ENCODE measurements around the gene RIMS1. TPM values are rescaled to one million over a fixed set of nuclear protein-coding genes. Genes with fewer than 3 reads are reported as not detected.

RIMS1 gene
- total and polyA plus RNA-seq, 9 of the 15 experiments (the other 6 are each of a cell fraction or from before 2014, with no cell fraction given) = not detected

- TF ChIP-seq ZNF197 (CRISPR knock-in tag; IDR thresholded peaks at IDR 0.05; ENCODE audit: low read depth) = no peak
- no peak for TF ChIP-seq ZBTB1 (CRISPR knock-in tag; IDR thresholded peaks at IDR 0.05; ENCODE audit: borderline replicate concordance, low read depth)
- no peak for TF ChIP-seq E4F1 (CRISPR knock-in tag; IDR thresholded peaks at IDR 0.05; ENCODE audit: borderline replicate concordance)
- TF ChIP-seq ZNF512 (tag; IDR thresholded peaks at IDR 0.05) = no peak
- no peak for TF ChIP-seq ZC3H11A (IDR thresholded peaks at IDR 0.05; ENCODE audit: low read depth, low read length)
- TF ChIP-seq ZNF232 (CRISPR knock-in tag; IDR thresholded peaks at IDR 0.05) = no peak
These were observed 375.9 kb downstream of the RIMS1 start (continued) for GRCh38 chr6:72262254-72262653.

GRCh38 chr6:72267470-72267869, 381.1 kb downstream of the RIMS1 start:
- Histone ChIP-seq H3K27ac (ENCODE audit: extremely low read depth, low read depth, low read length) (no peak overlapping the region), H3K36me3 (ENCODE audit: control insufficient read depth, insufficient read depth, low read length) (no peaks in the 10 kb centered on the region), H3K27me3 (ENCODE audit: control insufficient read depth in 2 of 2, insufficient read depth in 2 of 2, low read length in 2 of 2) (no peaks in the 10 kb centered on the region), H3K9me3 (replicated peaks; ENCODE audit: control insufficient read depth, insufficient read depth, low read depth, low read length) (no peaks in the 10 kb centered on the region), H3K4me3 (no peak overlapping the region), H3K4me1 (replicated peaks in 1 of 2; ENCODE audit: control insufficient read depth in 2 of 2, insufficient read depth in 2 of 2, low read length in 2 of 2) (no peaks in the 10 kb centered on the region), H2AFZ (ENCODE audit: low read depth, low read length) (no peak overlapping the region), H3K9me1 (ENCODE audit: control insufficient read depth, insufficient read depth, low read length) (no peaks in the 10 kb centered on the region), H3K4me2 (ENCODE audit: insufficient read depth, low read length) (no peak overlapping the region), H3K79me2 (ENCODE audit: control insufficient read depth, insufficient read depth, low read length) (no peaks in the 10 kb centered on the region), H3K9ac (ENCODE audit: insufficient read depth in 1 of 2, low read depth in 2 of 2, low read length in 2 of 2) (no peak overlapping the region), H4K20me1 (replicated peaks; ENCODE audit: control insufficient read depth, insufficient read depth, low read length) (no peaks in the 10 kb centered on the region)
- BruUV-seq (replicated peaks) = no TSS peak
- DNase-seq (ENCODE audit: extremely low read depth in 1 of 4, low spot score in 3 of 4) (no peak), FAIRE-seq (no peak), ATAC-seq (no peak)
- in situ Hi-C loops (cut with MboI) = no loop called here
- ChIA-PET CTCF (ENCODE audit: low intra/inter-chr PET ratio) (no interaction called here), POLR2A (no interaction called here)
- 0% methylated on average over 1 of the region's 1 CpG for WGBS (ENCODE audit: insufficient coverage, low coverage, missing lambda C conversion rate)
- intact Hi-C loops (cut with micrococcal nuclease) = no loop called here
- no peak for TF ChIP-seq SRF (CRISPR knock-in tag; IDR thresholded peaks at IDR 0.05)
- no peak for TF ChIP-seq TAF15 (IDR thresholded peaks at IDR 0.05; ENCODE audit: low read depth, low read length)
- TF ChIP-seq ZNF445 (CRISPR knock-in tag; IDR thresholded peaks at IDR 0.05; ENCODE audit: low read depth) = no peak
- no peak for TF ChIP-seq HMGXB4 (CRISPR knock-in tag; IDR thresholded peaks at IDR 0.05)
- TF ChIP-seq NR2C2 (CRISPR knock-in tag; IDR thresholded peaks at IDR 0.05) = no peak
- no peak for TF ChIP-seq NR2C2 (tag; IDR thresholded peaks at IDR 0.05)
- no peak for TF ChIP-seq POLR3A (IDR thresholded peaks at IDR 0.05; ENCODE audit: borderline replicate concordance, extremely low read depth, insufficient read depth, insufficient read length)
